ENCODE measurements around the gene CCDC121.

GRCh38 chr2:27581417-27582128, 47.2 kb downstream of the CCDC121 start:
- TF ChIP-seq CTCF (IDR thresholded peaks at IDR 0.05; ENCODE audit: low read depth, low read length, poor library complexity, severe bottlenecking) (no peak), EZH2phosphoT487 (IDR thresholded peaks at IDR 0.05; ENCODE audit: borderline replicate concordance, low read length) (no peak)
